IMR-90 (cell line): ENCODE measurements around the gene ZSCAN5A. TPM values are rescaled to one million over a fixed set of nuclear protein-coding genes. Genes with fewer than 3 reads are reported as not detected.

Experiments used
- ATAC-seq: fragments of 200-7000 bp; cut with Tn5 transposase; 2 replicates; pipeline ENCODE4 v1.9.1; 2020; ENCODE audit warnings: low read depth, mild to moderate bottlenecking, moderate library complexity
- BruUV-seq: library from RNA; stranded (reverse); fragments of 400-500 nt; replicated peaks from 2 replicates; lab custom pipeline; 2021; lab: Mats Ljungman, UMichigan
- CTCF ChIA-PET: fragments of 300-600 bp; formaldehyde crosslinking; extraction: SDS; loops from one replicate; lab custom pipeline; 2021; ENCODE audit warnings: antibody characterized with exemption; lab: Yijun Ruan, JAX
- POLR2A ChIA-PET: fragments of 300-600 bp; sonication (Branson Sonifier 250); formaldehyde crosslinking; loops from one replicate; lab custom pipeline; 2022; ENCODE audit warnings: antibody characterized with exemption; ENCODE audit not compliant: unreplicated experiment; lab: Charles Lee
- DNase-seq: peaks from one replicate; pipeline ENCODE4 v3.0.0; 2013
- H2AFZ ChIP-seq: replicated peaks from 2 replicates; pipeline ENCODE3; 2013; ENCODE audit warnings: low read length, mild to moderate bottlenecking; ENCODE audit not compliant: poor library complexity
- H2AK5ac ChIP-seq: 2 replicates; pipeline ENCODE4 v1.6.1; 2013; ENCODE audit warnings: low read depth, low read length, inconsistent platforms
- H2AK9ac ChIP-seq: replicated peaks from 2 replicates; pipeline ENCODE3; 2013; ENCODE audit warnings: mild to moderate bottlenecking, low read depth, low read length, moderate library complexity; ENCODE audit not compliant: poor library complexity
- H2BK120ac ChIP-seq: 2 replicates; pipeline ENCODE4 v1.6.1; 2013; ENCODE audit warnings: low read depth, low read length, inconsistent platforms
- H2BK15ac ChIP-seq: 3 replicates; pipeline ENCODE4 v1.6.1; 2013; ENCODE audit warnings: low read depth, low read length, inconsistent platforms
- H2BK20ac ChIP-seq: 2 replicates; pipeline ENCODE4 v1.6.1; 2013; ENCODE audit warnings: low read depth, mild to moderate bottlenecking, inconsistent platforms, low read length, moderate library complexity
- H2BK5ac ChIP-seq: 2 replicates; pipeline ENCODE4 v1.6.1; 2013; ENCODE audit warnings: mild to moderate bottlenecking, low read depth, low read length, inconsistent platforms; ENCODE audit not compliant: poor library complexity, severe bottlenecking
- H3K14ac ChIP-seq: replicated peaks from 2 replicates; pipeline ENCODE4 v1.6.1; 2013; ENCODE audit warnings: low read depth, low read length, inconsistent platforms
- H3K18ac ChIP-seq: 2 replicates; pipeline ENCODE4 v1.6.1; 2013; ENCODE audit warnings: low read depth, low read length, control low read depth
- H3K23ac ChIP-seq: 2 replicates; pipeline ENCODE4 v1.6.1; 2013; ENCODE audit warnings: low read depth, low read length, inconsistent platforms
- H3K27ac ChIP-seq: 2 replicates; pipeline ENCODE4 v1.5.1; 2013; ENCODE audit warnings: mild to moderate bottlenecking, control low read depth, low read length; ENCODE audit not compliant: insufficient read depth
- H3K27me3 ChIP-seq: 2 replicates; pipeline ENCODE4 v1.6.1; 2013; ENCODE audit warnings: low read length; ENCODE audit not compliant: control insufficient read depth, insufficient read depth
- H3K36me3 ChIP-seq: 2 replicates; pipeline ENCODE4 v1.6.1; 2013; ENCODE audit warnings: low read length, mixed read lengths; ENCODE audit not compliant: control insufficient read depth, insufficient read depth
- H3K4ac ChIP-seq: 2 replicates; pipeline ENCODE4 v1.6.1; 2013; ENCODE audit warnings: low read depth, low read length, inconsistent platforms
- H3K4me1 ChIP-seq: 2 replicates; pipeline ENCODE4 v1.6.1; 2013; ENCODE audit warnings: low read length, mixed read lengths; ENCODE audit not compliant: control insufficient read depth, insufficient read depth
- H3K4me2 ChIP-seq: 2 replicates; pipeline ENCODE4 v1.6.1; 2013; ENCODE audit warnings: low read depth, mild to moderate bottlenecking, control low read depth, low read length, moderate library complexity
- H3K4me3 ChIP-seq: 2 replicates; pipeline ENCODE4 v1.5.1; 2013; ENCODE audit warnings: low read depth, mild to moderate bottlenecking, control low read depth, low read length, moderate library complexity; ENCODE audit not compliant: insufficient read depth
- H3K56ac ChIP-seq: 2 replicates; pipeline ENCODE4 v1.6.1; 2013; ENCODE audit warnings: low read length, inconsistent platforms; ENCODE audit not compliant: insufficient read depth; ENCODE audit errors: extremely low read depth
- H3K79me1 ChIP-seq, 2 experiments: 2 replicates each; pipeline ENCODE4 v1.6.1; 2013; ENCODE audit warnings: low read length in 2 of 2, inconsistent platforms in 1 of 2, low read depth in 1 of 2
- H3K9ac ChIP-seq: 2 replicates; pipeline ENCODE4 v1.6.1; 2013; ENCODE audit warnings: low read depth, low read length, control low read depth
- H3K9me1 ChIP-seq: 2 replicates; pipeline ENCODE4 v1.6.1; 2013; ENCODE audit warnings: low read length, inconsistent platforms; ENCODE audit not compliant: insufficient read depth
- H3K9me3 ChIP-seq: 2 replicates; pipeline ENCODE4 v1.6.1; 2013; ENCODE audit warnings: low read length; ENCODE audit not compliant: control insufficient read depth, insufficient read depth
- H4K20me1 ChIP-seq: 2 replicates; pipeline ENCODE4 v1.6.1; 2013; ENCODE audit warnings: low read length, inconsistent platforms; ENCODE audit not compliant: insufficient read depth
- H4K5ac ChIP-seq: 2 replicates; pipeline ENCODE4 v1.6.1; 2013; ENCODE audit warnings: mild to moderate bottlenecking, low read depth, low read length, control low read depth
- H4K8ac ChIP-seq, 2 experiments: 2 replicates each; pipeline ENCODE4 v1.6.1; 2013; ENCODE audit warnings: low read depth in 2 of 2, low read length in 2 of 2, control low read depth in 1 of 2, inconsistent platforms in 1 of 2
- H4K91ac ChIP-seq: 2 replicates; pipeline ENCODE4 v1.6.1; 2013; ENCODE audit warnings: low read depth, low read length, inconsistent platforms; ENCODE audit not compliant: insufficient read depth
- MAFK ChIP-seq: IDR thresholded peaks from 2 replicates; pipeline ENCODE4 v1.6.1; 2012; ENCODE audit warnings: low read depth, low read length, improper control_type of control experiment
- RAD21 ChIP-seq: IDR thresholded peaks from 2 replicates; pipeline ENCODE4 v1.6.1; 2012; ENCODE audit warnings: low read length, improper control_type of control experiment
- WGBS, 2 experiments: methylation state at CpG; one replicate each; pipeline versions ENCODE4 v1.1.5 to v1.1.7; 2013; ENCODE audit warnings: missing lambda C conversion rate in 2 of 2; ENCODE audit not compliant: insufficient read length in 1 of 2; ENCODE audit errors: extremely low coverage in 2 of 2; 5-methylcytosine and 5-hydroxymethylcytosine counted together
- dilution Hi-C: fragments of 300-500 bp; cut with HindIII; formaldehyde crosslinking; loops from one replicate; pipeline ENCODE4 v1.14.3; 2018; ENCODE audit warnings: low sequenced_read_pairs; ENCODE audit not compliant: unreplicated experiment
- in situ Hi-C: fragments of 300-500 bp; cut with MboI; formaldehyde crosslinking; loops from 3 replicates; pipeline ENCODE4 v1.14.3; 2019; ENCODE audit warnings: low sequenced_read_pairs, inconsistent platforms, mixed read lengths
- intact Hi-C: fragments of 100-400 bp; cut with micrococcal nuclease; formaldehyde crosslinking; loops from 2 replicates; pipeline ENCODE4 v1.10.0; 2022
- polyA plus RNA-seq, 3 experiments: library from polyadenylated mRNA; depleted of rRNA; stranded (reverse); fragments of >200 nt; gene quantifications; 2 replicates each; pipeline ENCODE4 v1.2.3, GENCODE V29; 2012; ENCODE audit warnings: low replicate concordance in 1 of 3
- total RNA-seq: library from RNA; depleted of rRNA; stranded (reverse); fragments of >200 nt; gene quantifications from 2 replicates; pipeline ENCODE4 v1.2.3, GENCODE V29; 2012

Gene ZSCAN5A
- total and polyA plus RNA-seq, 2 of the 4 experiments (the other 2 are of a cell fraction) = 4.3 to 5.0 TPM

- no peak for TF ChIP-seq RAD21
- TF ChIP-seq MAFK = no peak
- intact Hi-C loops (loop anchor here (10.0 kb wide), 1 partner anchor 138 kb away; the partner anchor contains the start of gene GALP), dilution Hi-C loops (no loop called here), in situ Hi-C loops (no loop called here)
- peaks cover 2% of the 10 kb centered on the region; the same call in 1 of the 2 replicates for H3K36me3 ChIP-seq
- H3K14ac ChIP-seq = no peak overlapping the region
- H4K91ac ChIP-seq = no peak overlapping the region
- no peak overlapping the region for H4K5ac ChIP-seq
- no peaks in the 10 kb centered on the region for H4K20me1 ChIP-seq
- no TSS peak for BruUV-seq
- no peak overlapping the region for H2AFZ ChIP-seq
- H3K9me1 ChIP-seq = peaks cover 10% of the 10 kb centered on the region; the same call in 1 of the 2 replicates
- no peaks in the 10 kb centered on the region for H3K9me3 ChIP-seq
- H3K27me3 ChIP-seq = no peaks in the 10 kb centered on the region
- CTCF ChIA-PET = no interaction called here
- no peak overlapping the region for H3K27ac ChIP-seq
- H2AK9ac ChIP-seq = no peak overlapping the region
- H3K18ac ChIP-seq = no peak overlapping the region
- ATAC-seq (no peak), DNase-seq (no peak)
- H2AK5ac ChIP-seq = no peak overlapping the region
- H2BK5ac ChIP-seq = no peak overlapping the region
- no peak overlapping the region for H3K4me3 ChIP-seq
- no peak overlapping the region for H4K8ac ChIP-seq
- H3K4me2 ChIP-seq = no peak overlapping the region
- no peak overlapping the region for H3K23ac ChIP-seq
- POLR2A ChIA-PET = no interaction called here
- 87% methylated on average over 3 of the region's 10 CpGs; no CpG with 5 or more reads in 1 of the 2 experiments for WGBS, 2 experiments
- H3K4me1 ChIP-seq = no peaks in the 10 kb centered on the region
- no peak overlapping the region for H2BK20ac ChIP-seq
- no peak overlapping the region for H3K4ac ChIP-seq
- no peak overlapping the region for H2BK120ac ChIP-seq
- H3K79me1 ChIP-seq = peaks cover 0 to 17% of the 10 kb centered on the region in 2 experiments; a peak in 3 of 4 replicates
- H2BK15ac ChIP-seq = no peak overlapping the region
- H3K56ac ChIP-seq = no peak overlapping the region
- H3K9ac ChIP-seq = no peak overlapping the region
These were observed 1.6 kb downstream of the ZSCAN5A start for GRCh38 chr19:56312787-56313657.
